ENCODE results near the gene SVIL.
"Not testable (repeated sequence)": the region's sequence is repeated elsewhere in the genome, so short reads cannot be mapped to it uniquely, and the experiment has no call there.

Gene SVIL

DNA sequence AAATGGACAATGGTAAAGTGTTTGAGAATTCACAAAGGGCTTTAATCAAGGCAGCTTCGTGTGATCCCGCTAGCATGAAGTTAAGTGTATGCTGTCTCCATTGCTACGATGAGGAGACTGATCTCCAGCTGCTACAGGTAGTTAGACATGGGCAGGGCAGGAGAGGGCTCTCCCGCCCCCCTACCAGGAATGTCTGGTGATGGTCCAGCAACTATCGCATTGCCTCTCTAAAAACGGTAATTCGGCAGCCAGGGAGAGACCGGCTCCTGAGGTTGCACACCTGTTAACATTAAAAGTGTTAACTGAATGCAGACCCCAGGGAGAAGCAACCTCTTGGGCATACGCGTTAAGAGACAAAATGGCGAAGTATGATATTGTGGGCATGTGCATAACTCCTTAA is 37.9 kb downstream of the SVIL start:
- DNase-seq, result no peak

- no peak for DNase-seq
These were observed 38.4 kb downstream of the SVIL start for GRCh38 chr10:29596356-29596755.

DNA sequence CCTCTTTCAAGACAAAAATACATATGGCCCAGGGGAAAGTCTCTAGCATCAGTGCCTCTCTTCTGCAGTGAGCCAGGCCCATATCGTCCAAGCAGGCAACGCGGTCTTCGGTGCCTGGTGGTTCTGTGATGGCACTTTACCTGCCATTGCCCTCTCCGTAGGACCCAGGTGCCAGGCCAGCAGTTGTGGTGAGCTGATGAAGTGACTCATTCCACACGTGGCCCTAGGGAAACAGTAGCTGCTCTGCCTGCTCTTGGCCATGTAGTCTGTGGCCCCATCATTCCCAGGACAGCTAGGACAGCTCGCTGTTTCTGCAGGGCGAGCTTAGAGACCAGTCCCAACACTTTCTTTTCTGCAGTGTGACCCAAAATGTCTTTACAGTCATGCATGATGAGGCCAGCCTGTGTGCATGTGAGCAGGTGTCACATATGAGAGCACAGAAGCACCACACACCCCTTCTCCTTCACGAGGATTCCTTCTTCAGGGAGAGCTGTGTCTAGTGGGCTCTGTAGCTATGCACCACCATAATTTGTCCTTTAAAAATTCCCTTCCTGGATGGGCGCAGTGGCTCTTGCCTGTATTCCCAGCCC is 39.0 kb downstream of the SVIL start:
- DNase-seq, result no peak

- no peak for DNase-seq
These were observed 39.6 kb downstream of the SVIL start for GRCh38 chr10:29595146-29595545.

- no peak for DNase-seq
These were observed 43.2 kb downstream of the SVIL start for GRCh38 chr10:29591651-29591968.

DNA sequence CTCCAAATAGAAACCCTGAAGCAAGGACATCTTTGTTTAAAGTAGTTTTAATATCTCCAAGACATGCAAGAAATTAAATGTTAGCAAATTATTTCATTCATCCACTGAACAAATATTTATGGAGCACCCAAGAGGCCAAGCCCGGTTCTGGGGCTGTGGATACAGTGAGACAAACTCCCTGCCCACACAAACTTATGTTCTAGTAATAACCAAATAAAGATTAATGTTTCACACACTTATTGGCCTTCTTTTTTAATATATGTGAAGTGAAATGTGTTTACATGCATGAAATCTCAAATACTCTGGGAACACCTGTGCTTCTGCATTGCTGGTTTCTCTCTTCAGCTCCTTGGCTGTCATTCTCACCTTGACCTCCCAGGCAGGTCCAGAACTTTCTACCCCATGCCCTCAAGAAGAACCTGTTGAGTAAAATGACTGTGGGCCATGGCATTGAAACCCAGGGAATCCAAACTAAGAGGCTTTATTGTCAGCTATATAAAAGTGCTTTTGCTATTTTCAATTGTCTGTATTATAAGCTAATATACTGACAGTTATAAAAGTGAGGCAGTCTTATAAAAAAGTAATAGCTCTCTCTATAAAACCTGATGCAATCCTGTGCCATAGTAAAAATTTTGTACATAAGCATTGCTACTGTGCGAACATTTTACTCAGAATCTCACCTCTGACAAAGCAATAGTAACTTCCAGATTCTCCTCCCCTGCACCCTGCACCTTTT is 43.7 kb downstream of the SVIL start:
- DNase-seq, result no peak

GRCh38 chr10:29588629-29589421 is 45.9 kb downstream of the SVIL start:
- DNase-seq, result no peak

DNA sequence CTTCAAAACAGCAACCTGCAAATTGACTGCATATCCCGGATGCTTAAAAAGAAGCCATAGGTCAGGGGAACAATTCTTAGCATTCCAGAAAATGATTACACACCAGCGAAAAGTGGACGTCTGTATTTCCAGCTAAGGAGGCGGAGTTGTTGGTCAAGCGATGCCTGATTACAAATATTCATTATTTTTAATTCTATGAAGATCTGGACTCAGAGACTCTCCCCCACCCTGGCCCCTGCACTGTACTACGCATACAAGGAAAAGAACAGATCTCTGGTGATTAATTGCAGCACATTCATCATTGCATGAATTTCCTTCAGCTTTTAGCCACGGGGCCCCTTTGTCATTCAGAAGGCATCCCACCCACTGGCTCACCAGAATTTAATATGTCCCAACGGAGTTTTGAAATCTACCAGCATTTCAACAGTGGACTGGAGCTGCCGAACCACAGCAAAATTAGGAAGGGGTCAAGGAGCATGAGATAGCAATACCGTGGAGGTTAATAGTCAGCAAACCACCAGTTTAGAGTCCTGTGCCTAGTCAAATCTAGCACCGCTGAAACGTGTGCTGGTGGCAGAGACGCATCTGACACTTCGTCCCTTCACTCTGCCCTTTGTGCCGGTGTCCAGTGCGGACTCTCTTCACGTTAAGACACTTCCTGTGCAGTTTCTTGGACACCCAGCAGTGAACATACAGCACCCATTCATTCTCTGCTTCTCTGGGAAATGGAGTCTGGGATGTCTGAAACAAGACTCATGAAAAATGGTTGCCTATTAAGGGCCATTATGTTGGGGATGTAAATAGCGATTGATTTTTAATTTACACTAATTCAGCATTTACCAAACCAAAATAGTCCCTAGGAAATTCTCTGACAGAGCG is 46.8 kb downstream of the SVIL start:
- DNase-seq, result not testable (repeated sequence)

GRCh38 chr10:29587102-29587749 is 47.5 kb downstream of the SVIL start:
- not testable (repeated sequence) for DNase-seq

- no peak for DNase-seq
These were observed 48.3 kb downstream of the SVIL start for GRCh38 chr10:29586509-29586908.

DNA sequence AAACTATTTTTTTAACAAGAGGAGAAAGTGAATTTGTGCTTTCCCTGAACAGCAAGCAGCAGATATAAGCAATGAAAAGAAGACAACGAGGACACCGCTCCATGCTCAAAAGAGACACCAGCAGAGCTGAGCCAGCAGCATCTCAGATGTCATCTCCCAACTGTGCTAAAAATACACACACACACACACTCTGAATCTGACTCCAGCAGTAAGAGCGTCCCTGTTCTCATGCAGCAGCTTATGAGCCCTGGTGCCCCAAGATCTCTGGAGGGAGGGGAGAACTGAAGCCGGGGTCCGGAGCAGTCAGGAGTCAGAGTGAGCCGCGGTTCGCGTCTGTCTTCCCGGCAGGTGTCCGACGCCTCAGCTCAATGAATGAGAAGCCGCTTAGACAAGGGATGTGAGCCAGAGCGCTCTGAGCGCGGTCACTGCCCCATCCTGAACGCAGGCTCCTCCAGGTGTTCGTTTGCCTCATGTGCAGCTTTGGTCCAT is 49.2 kb downstream of the SVIL start:
- no peak for DNase-seq

GRCh38 chr10:29584436-29584835 is 50.3 kb downstream of the SVIL start:
- DNase-seq, result no peak

GRCh38 chr10:29583674-29584073 is 51.1 kb downstream of the SVIL start:
- no peak for DNase-seq

- DNase-seq, result not testable (repeated sequence)
These were observed 52.0 kb downstream of the SVIL start for GRCh38 chr10:29582769-29583168.

DNA sequence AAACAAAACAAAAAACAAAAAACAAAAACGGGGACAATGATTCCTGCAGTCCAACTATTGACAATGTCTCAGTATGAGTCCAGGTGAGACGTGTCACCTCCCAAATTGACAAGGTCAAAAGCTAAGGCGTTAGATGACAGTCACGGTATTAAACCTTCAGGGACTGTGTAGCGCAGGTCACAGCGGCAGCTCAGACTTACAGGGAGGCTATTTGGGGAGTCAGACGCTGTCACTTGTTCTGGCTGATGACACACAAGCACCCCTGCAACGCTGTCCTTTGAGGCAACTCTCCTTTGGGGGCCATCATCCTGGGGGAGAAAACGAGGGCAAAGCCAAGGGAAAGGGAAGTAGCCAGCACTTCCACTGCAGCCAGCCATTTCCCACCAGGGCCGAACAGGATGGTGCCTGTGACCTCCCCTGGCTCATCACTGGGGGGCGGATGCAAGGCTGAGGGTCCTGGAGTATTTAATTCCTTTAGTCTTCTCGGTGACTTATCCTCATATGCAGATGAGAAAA is 55.3 kb downstream of the SVIL start:
- DNase-seq, result no peak

GRCh38 chr10:29578457-29578856 is 56.3 kb downstream of the SVIL start:
- no peak for DNase-seq

DNA sequence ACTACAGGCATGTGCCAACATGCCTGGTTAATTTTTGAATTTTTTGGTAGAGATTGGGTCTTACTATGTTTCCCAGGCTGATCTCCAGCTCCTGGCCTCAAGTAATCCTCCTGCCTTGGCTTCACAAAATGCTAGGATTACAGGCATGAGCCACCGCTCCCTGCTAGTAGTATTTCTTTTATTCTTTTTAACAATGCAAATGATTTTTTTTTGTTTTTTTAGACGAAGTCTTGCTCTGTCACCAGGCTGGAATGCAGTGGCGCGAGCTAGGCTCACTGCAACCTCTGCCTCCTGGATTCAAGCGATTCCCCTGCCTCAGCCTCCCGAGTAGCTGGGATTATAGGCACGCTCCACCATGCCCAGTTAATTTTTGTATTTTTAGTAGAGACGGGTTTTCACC is 58.1 kb downstream of the SVIL start:
- DNase-seq, result no peak

DNA sequence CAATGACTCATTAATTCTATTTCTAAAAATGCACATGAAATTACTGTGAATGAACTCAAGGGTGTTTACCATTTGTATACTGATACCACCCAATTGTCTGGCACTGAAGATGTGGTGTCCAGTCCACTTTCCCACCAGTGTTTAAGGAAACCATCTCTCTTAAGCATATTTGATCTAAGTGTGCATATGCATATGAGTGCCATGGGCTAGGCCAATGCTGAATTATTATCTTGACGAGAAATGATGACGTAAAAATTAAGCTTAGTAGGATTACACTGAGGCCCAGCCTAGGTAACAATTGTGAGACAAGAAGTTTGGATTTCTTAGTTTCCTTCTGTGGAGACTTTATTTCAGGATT is 59.7 kb downstream of the SVIL start:
- DNase-seq, result no peak

DNA sequence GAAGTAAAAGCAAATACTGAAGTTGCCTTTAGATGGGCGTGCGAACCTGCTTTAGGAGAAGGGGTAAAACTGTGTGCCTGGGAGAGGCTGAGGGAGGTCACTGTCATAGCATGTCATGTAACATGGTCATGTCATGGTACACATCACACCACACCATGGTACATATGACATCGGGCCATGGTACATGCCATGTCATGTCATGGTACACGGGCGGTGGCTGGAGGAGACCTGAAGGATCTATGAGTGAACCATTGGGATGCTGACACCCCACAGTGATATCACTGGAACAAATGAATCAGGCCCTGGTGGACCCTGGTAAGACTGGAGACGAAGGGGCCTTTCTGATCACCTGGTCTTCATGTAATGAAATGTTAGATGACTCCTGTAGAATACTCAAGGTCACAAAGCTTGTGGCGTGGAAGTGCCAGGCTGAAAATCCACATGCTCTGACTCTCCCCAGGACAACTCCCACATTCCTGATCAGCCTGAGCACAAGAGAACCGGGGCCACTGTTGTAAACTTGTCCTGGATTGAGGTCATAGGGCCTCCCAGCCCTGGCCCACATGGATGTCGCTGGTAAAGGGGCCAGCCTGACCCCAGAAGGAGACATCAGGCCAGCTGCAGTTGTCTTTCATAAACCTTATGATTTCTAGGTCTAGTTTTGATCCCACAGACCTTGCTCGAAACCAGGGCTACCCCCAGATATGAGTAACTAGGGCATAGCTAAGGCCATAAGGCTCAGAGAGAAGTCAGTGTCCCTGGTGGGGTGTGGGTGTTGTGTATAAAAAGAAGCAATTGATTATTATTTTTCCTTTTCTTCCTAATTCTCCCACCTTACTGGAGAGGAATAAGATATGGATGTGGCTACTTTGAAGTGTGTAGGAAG is 60.3 kb downstream of the SVIL start:
- DNase-seq, result not testable (repeated sequence)

DNA sequence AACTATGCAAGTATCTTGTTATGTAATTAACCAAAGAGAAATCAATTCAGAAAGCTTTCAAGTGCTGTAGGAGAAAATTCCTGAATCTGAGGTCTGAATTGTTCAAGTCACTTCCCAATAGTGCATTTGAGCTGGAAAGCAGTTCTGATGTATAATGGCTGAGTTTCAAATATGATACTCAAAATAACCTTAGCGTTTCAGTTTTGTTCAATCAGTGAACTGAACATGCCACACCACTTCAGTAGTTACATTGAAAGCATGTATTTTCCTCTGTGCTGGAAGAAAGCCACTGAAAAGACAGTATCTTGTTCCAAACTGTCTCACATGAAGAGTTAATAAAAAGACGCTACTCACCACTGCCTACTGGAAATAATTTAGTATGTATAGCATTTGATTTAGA is 64.5 kb downstream of the SVIL start:
- not testable (repeated sequence) for DNase-seq

DNA sequence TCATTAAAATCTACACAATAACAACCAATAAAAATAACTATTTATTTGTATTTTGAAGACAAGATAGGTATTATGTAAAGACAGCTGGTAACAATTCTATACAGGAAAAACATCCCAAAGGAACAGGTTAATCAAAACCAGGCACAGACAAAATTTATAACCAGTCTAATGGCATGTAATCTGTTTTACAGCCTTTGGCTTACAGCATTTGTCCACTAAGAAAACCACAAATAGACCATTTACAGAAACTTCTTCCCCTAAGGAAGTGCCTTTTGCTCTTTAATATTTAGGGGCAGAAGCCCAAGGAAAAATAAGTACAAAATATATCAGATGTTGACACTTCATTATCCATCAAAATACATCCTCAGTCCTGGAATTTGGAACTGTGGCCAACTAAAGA is 65.0 kb downstream of the SVIL start:
- DNase-seq, result no peak

Data from effector CD4-positive, alpha-beta T cell (primary cell).